GM18861 (cell line): ENCODE results near the gene NPHP4.

Source experiments
- ATAC-seq: cut with Tn5 transposase; IDR thresholded peaks from one replicate; pipeline ENCODE4 v1.9.1; 2021; ENCODE audit not compliant: unreplicated experiment

NPHP4 gene

GRCh38 chr1:5882367-5883128, 109.7 kb downstream of the NPHP4 start:
- ATAC-seq, result no peak

GRCh38 chr1:5881526-5882222, 110.6 kb downstream of the NPHP4 start:
- ATAC-seq, result no peak

GRCh38 chr1:5880630-5881405, 111.4 kb downstream of the NPHP4 start:
- no peak for ATAC-seq

- no peak for ATAC-seq
Observed at GRCh38 chr1:5879421-5879820, 112.8 kb downstream of the NPHP4 start.

GRCh38 chr1:5878971-5879370, 113.3 kb downstream of the NPHP4 start:
- no peak for ATAC-seq

GRCh38 chr1:5877683-5878530, 114.3 kb downstream of the NPHP4 start:
- ATAC-seq, result no peak

GRCh38 chr1:5877001-5877400, 115.2 kb downstream of the NPHP4 start:
- no peak for ATAC-seq

GRCh38 chr1:5876094-5876650, 116.1 kb downstream of the NPHP4 start:
- ATAC-seq, result no peak

- no peak for ATAC-seq
Observed at GRCh38 chr1:5875345-5875910, 116.8 kb downstream of the NPHP4 start.

- ATAC-seq, result no peak
Observed at GRCh38 chr1:5874416-5875110, 117.7 kb downstream of the NPHP4 start.

GRCh38 chr1:5873556-5873955, 118.7 kb downstream of the NPHP4 start:
- no peak for ATAC-seq

GRCh38 chr1:5872886-5873285, 119.3 kb downstream of the NPHP4 start:
- no peak for ATAC-seq

GRCh38 chr1:5868931-5869500, 123.2 kb downstream of the NPHP4 start:
- no peak for ATAC-seq

GRCh38 chr1:5865774-5866173, 126.5 kb downstream of the NPHP4 start:
- ATAC-seq, result no peak

- ATAC-seq, result no peak
Observed at GRCh38 chr1:5865056-5865455, 127.2 kb downstream of the NPHP4 start.

- no peak for ATAC-seq
Observed at GRCh38 chr1:5864256-5864655, 128.0 kb downstream of the NPHP4 start.

GRCh38 chr1:5863238-5863637, 129.0 kb downstream of the NPHP4 start:
- no peak for ATAC-seq

- ATAC-seq, result no peak
Observed at GRCh38 chr1:5861871-5862825, 130.1 kb downstream of the NPHP4 start.
